Neuronal stem cell (in vitro differentiated cells): ENCODE measurements around the gene ATCAY.
"Not testable (repeated sequence)": the region's sequence is repeated elsewhere in the genome, so short reads cannot be mapped to it uniquely, and the experiment has no call there.

ENCODE experiments used
- DNase-seq: peaks from one replicate; pipeline ENCODE4 v3.0.0-alpha.2; 2013; ENCODE audit warnings: low spot score
- H2AFZ ChIP-seq: one replicate; pipeline ENCODE4 v1.6.1; 2013; ENCODE audit warnings: mild to moderate bottlenecking, low read length, inconsistent platforms
- H2AK5ac ChIP-seq: 2 replicates; pipeline ENCODE4 v1.6.1; 2013; ENCODE audit warnings: low read depth, mild to moderate bottlenecking, inconsistent platforms, low read length, moderate library complexity, mixed read lengths
- H2BK120ac ChIP-seq: 2 replicates; pipeline ENCODE4 v1.6.1; 2013; ENCODE audit warnings: low read depth, mild to moderate bottlenecking, inconsistent platforms, low read length, moderate library complexity, mixed read lengths
- H2BK12ac ChIP-seq: one replicate; pipeline ENCODE4 v1.6.1; 2013; ENCODE audit warnings: low read length, inconsistent platforms
- H2BK15ac ChIP-seq: 2 replicates; pipeline ENCODE4 v1.6.1; 2013; ENCODE audit warnings: mild to moderate bottlenecking, low read length, inconsistent platforms, mixed read lengths
- H2BK5ac ChIP-seq: one replicate; pipeline ENCODE4 v1.6.1; 2013; ENCODE audit warnings: inconsistent platforms, mild to moderate bottlenecking, low read length, moderate library complexity
- H3K14ac ChIP-seq: one replicate; pipeline ENCODE4 v1.6.1; 2013; ENCODE audit warnings: low read length, inconsistent platforms
- H3K18ac ChIP-seq: 2 replicates; pipeline ENCODE4 v1.6.1; 2013; ENCODE audit warnings: low read length, inconsistent platforms
- H3K23ac ChIP-seq: 2 replicates; pipeline ENCODE4 v1.6.1; 2013; ENCODE audit warnings: low read depth, mild to moderate bottlenecking, mixed read lengths, low read length, inconsistent platforms; ENCODE audit not compliant: poor library complexity
- H3K27ac ChIP-seq: replicated peaks from 3 replicates; pipeline ENCODE4 v1.5.1; 2013; ENCODE audit warnings: low read length, inconsistent platforms
- H3K27me3 ChIP-seq, 3 experiments: 2 replicates each; pipeline ENCODE4 v1.6.1; 2013; ENCODE audit warnings: low read length in 3 of 3, mild to moderate bottlenecking in 2 of 3, inconsistent platforms in 1 of 3, low read depth in 1 of 3, mixed read lengths in 1 of 3, moderate library complexity in 1 of 3; ENCODE audit not compliant: control insufficient read depth in 3 of 3, insufficient read depth in 3 of 3
- H3K36me3 ChIP-seq, 2 donors: replicated peaks in 1 of 2; 2 replicates each; pipeline ENCODE4 v1.6.1; 2013; ENCODE audit warnings: low read length in 2 of 2; ENCODE audit not compliant: control insufficient read depth in 2 of 2, insufficient read depth in 2 of 2
- H3K4ac ChIP-seq: 2 replicates; pipeline ENCODE4 v1.6.1; 2013; ENCODE audit warnings: inconsistent platforms, mild to moderate bottlenecking, low read length, moderate library complexity
- H3K4me1 ChIP-seq, 2 donors: 1 replicate in 1 of 2; 2 replicates in 1 of 2; pipeline ENCODE4 v1.6.1; 2013; ENCODE audit warnings: low read length in 2 of 2, low read depth in 1 of 2; ENCODE audit not compliant: control insufficient read depth in 2 of 2, insufficient read depth in 1 of 2
- H3K4me2 ChIP-seq: one replicate; pipeline ENCODE4 v1.6.1; 2013; ENCODE audit warnings: mild to moderate bottlenecking, low read length, inconsistent platforms; ENCODE audit not compliant: insufficient read depth, poor library complexity, severe bottlenecking
- H3K4me3 ChIP-seq, 2 donors: 2 replicates each; pipeline ENCODE4 v1.5.1; 2013; ENCODE audit warnings: low read length in 2 of 2, mild to moderate bottlenecking in 2 of 2, inconsistent platforms in 1 of 2, moderate library complexity in 1 of 2
- H3K79me1 ChIP-seq: one replicate; pipeline ENCODE4 v1.6.1; 2013; ENCODE audit warnings: low read depth, mild to moderate bottlenecking, inconsistent platforms, low read length, moderate library complexity
- H3K9ac ChIP-seq: one replicate; pipeline ENCODE4 v1.6.1; 2013; ENCODE audit warnings: mild to moderate bottlenecking, low read depth, low read length, inconsistent platforms; ENCODE audit not compliant: poor library complexity
- H3K9me3 ChIP-seq, 2 donors: replicated peaks in 1 of 2; 2 replicates each; pipeline versions ENCODE3 to v1.6.1; 2013; ENCODE audit warnings: low read length in 2 of 2, mild to moderate bottlenecking in 2 of 2, inconsistent platforms in 1 of 2, low read depth in 1 of 2, mixed read lengths in 1 of 2, moderate library complexity in 1 of 2; ENCODE audit not compliant: control insufficient read depth in 2 of 2, insufficient read depth in 1 of 2
- H4K8ac ChIP-seq: one replicate; pipeline ENCODE4 v1.6.1; 2013; ENCODE audit warnings: low read depth, mild to moderate bottlenecking, inconsistent platforms, low read length, moderate library complexity
- H4K91ac ChIP-seq: one replicate; pipeline ENCODE4 v1.6.1; 2013; ENCODE audit warnings: low read length, low read depth, mild to moderate bottlenecking, inconsistent platforms; ENCODE audit not compliant: poor library complexity
- WGBS, 2 donors: extraction: QIAGEN DNeasy Blood & Tissue Kit; methylation state at CpG; one replicate each; pipeline ENCODE4 v1.1.7; 2013; ENCODE audit warnings: missing lambda C conversion rate in 2 of 2, mixed read lengths in 1 of 2; ENCODE audit not compliant: insufficient read length in 2 of 2, insufficient replicate concordance in 1 of 2; ENCODE audit errors: extremely low coverage in 2 of 2; 5-methylcytosine and 5-hydroxymethylcytosine counted together

Gene ATCAY

GRCh38 chr19:3950871-3951861 is 70.7 kb downstream of the ATCAY start:
- no peak overlapping the region for H2BK120ac ChIP-seq
- no peak overlapping the region for H3K4ac ChIP-seq
- WGBS, 2 donors = no CpG with 5 or more reads among the region's 41 CpGs
- peaks cover 3 to 9% of the 10 kb centered on the region in 2 donors for H3K4me1 ChIP-seq
- H2BK5ac ChIP-seq = peak overlapping the region; percentile 22
- peak overlapping the region; percentile 2 for H2AK5ac ChIP-seq
- peak overlapping the region; percentile 5 for H2BK15ac ChIP-seq
- H3K23ac ChIP-seq = peak overlapping the region; percentile 29
- no peak overlapping the region for H3K14ac ChIP-seq
- peaks cover 3% of the 10 kb centered on the region for H3K79me1 ChIP-seq
- H2BK12ac ChIP-seq = no peak overlapping the region
- H3K36me3 ChIP-seq = peaks cover 3% of the 10 kb centered on the region in 2 donors
- DNase-seq = no peak
- peak overlapping the region; percentile 49 for H2AFZ ChIP-seq
- H3K9me3 ChIP-seq = no peaks in the 10 kb centered on the region
- peak overlapping the region; percentile 27 for H3K27ac ChIP-seq
- no peak overlapping the region for H3K4me3 ChIP-seq
- no peak overlapping the region for H3K4me2 ChIP-seq
- no peaks in the 10 kb centered on the region for H3K27me3 ChIP-seq
- H4K91ac ChIP-seq = no peak overlapping the region
- H4K8ac ChIP-seq = peak overlapping the region; percentile 86
- H3K18ac ChIP-seq = peak overlapping the region; percentile 80
- H3K9ac ChIP-seq = peak overlapping the region; percentile 72

GRCh38 chr19:3952755-3953276 is 72.3 kb downstream of the ATCAY start:
- H3K14ac ChIP-seq, DNase-seq, H2BK120ac ChIP-seq, H2AFZ ChIP-seq, H3K4me1 ChIP-seq, H2BK5ac ChIP-seq, H3K4me3 ChIP-seq, H3K4me2 ChIP-seq, H3K9me3 ChIP-seq, H3K18ac ChIP-seq, H3K27me3 ChIP-seq, H3K79me1 ChIP-seq, H3K4ac ChIP-seq, H2BK15ac ChIP-seq, H4K91ac ChIP-seq, H3K27ac ChIP-seq, H4K8ac ChIP-seq, H2BK12ac ChIP-seq, H3K23ac ChIP-seq: not testable (repeated sequence)
- H3K36me3 ChIP-seq = peaks cover 5 to 14% of the 10 kb centered on the region in 2 donors
- H3K9ac ChIP-seq = peak overlapping the region; percentile 81
- peak overlapping the region; percentile 46 for H2AK5ac ChIP-seq
- no CpG with 5 or more reads among the region's 9 CpGs for WGBS, 2 donors

DNA sequence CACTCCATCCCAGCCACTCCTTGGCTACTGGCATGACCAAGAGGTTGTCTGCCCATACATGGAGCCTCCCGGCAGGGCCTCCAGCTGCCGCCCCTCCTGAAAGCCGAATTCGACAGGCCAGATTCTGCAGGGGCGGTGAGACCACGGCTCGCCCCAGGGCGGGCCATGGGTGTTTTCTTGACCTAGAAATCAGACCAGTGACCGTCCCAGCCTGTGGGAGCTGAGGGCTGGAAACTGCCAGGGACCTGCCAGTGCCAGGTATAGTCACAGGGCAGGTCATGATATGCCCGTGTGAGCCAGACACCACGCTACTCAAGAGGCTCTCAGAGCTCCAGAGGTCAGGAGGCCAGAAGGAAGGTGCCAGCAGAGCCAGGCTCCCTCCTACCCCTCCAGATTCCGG is 73.6 kb downstream of the ATCAY start:
- WGBS, 2 donors = no CpG with 5 or more reads among the region's 12 CpGs

DNA sequence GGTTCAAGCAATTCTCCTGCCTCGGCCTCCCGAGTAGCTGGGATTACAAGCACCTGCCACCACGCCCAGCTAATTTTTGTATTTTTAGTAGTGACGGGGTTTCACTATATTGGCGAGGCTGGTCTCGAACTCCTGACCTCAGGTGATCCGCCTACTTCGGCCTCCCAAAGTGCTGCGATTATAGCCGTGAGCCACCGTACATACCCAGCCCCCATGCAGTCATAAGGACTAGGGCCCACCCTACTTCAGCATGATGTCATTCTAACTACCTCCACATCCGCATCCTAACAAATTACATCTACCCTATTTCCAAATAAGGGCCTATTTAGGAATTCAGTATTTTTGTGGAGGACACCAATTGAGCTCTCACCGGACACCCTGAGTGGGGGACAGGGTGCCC is 74.8 kb downstream of the ATCAY start:
- H2BK12ac ChIP-seq, H2BK5ac ChIP-seq, H3K4me2 ChIP-seq, H3K18ac ChIP-seq, H2BK120ac ChIP-seq, H2BK15ac ChIP-seq, H4K8ac ChIP-seq, H3K27ac ChIP-seq, H3K9ac ChIP-seq, H2AK5ac ChIP-seq, H3K4me3 ChIP-seq, H3K9me3 ChIP-seq, DNase-seq, H3K4ac ChIP-seq, H3K27me3 ChIP-seq, H3K23ac ChIP-seq, H3K4me1 ChIP-seq, H3K14ac ChIP-seq, H4K91ac ChIP-seq, H2AFZ ChIP-seq: not testable (repeated sequence)
- Histone ChIP-seq H3K79me1 (peaks cover 11% of the 10 kb centered on the region), H3K36me3 (peaks cover 23 to 38% of the 10 kb centered on the region in 2 donors)
- 100% methylated on average over 1 of the region's 13 CpGs; no CpG with 5 or more reads in 1 of the 2 donors for WGBS, 2 donors

More for the DNA sequence above, 73.6 kb downstream of the ATCAY start:
- Histone ChIP-seq H3K14ac (no peak overlapping the region), H3K27ac (no peak overlapping the region), H3K36me3 (peaks cover 16 to 27% of the 10 kb centered on the region in 2 donors), H3K4me1 (peaks cover 3 to 9% of the 10 kb centered on the region in 2 donors), H2BK12ac (no peak overlapping the region), H3K9ac (no peak overlapping the region), H3K4ac (no peak overlapping the region), H3K4me2 (no peak overlapping the region), H2BK120ac (no peak overlapping the region), H3K18ac (peak overlapping the region; percentile 27), H2AK5ac (no peak overlapping the region), H2AFZ (no peak overlapping the region), H3K23ac (peak overlapping the region; percentile 3), H2BK5ac (no peak overlapping the region), H3K9me3 (no peaks in the 10 kb centered on the region), H3K79me1 (peaks cover 10% of the 10 kb centered on the region), H4K8ac (no peak overlapping the region), H3K27me3 (no peaks in the 10 kb centered on the region), H4K91ac (no peak overlapping the region), H3K4me3 (no peak overlapping the region), H2BK15ac (no peak overlapping the region)
- DNase-seq = no peak
